Right lobe of liver (tissue), 4 donors: ENCODE results near the gene TMEM255B.

Experiments
- POLR2A ChIP-seq: fragments of 450-650 bp; IDR thresholded peaks from one replicate; pipeline ENCODE4 v1.6.1; 2017; ENCODE audit warnings: antibody characterized with exemption, mild to moderate bottlenecking
- TF ChIP-seq, protein P1 (sequence below), 4 donors: fragments of 200-600 bp in 3 of 4; fragments of 450-650 bp in 1 of 4; IDR thresholded peaks; one replicate each; pipeline versions ENCODE4 v1.5.1 to v1.8.0; 2016 to 2022; ENCODE audit warnings: antibody characterized with exemption in 4 of 4, mild to moderate bottlenecking in 2 of 4
- donor health status: DM: no; HTN: no; CAD: no.
- donor health status: DM: no; HTN: no; CAD: no.
- donor health status: DM: no; HTN: yes; CAD: no.

DNA sequence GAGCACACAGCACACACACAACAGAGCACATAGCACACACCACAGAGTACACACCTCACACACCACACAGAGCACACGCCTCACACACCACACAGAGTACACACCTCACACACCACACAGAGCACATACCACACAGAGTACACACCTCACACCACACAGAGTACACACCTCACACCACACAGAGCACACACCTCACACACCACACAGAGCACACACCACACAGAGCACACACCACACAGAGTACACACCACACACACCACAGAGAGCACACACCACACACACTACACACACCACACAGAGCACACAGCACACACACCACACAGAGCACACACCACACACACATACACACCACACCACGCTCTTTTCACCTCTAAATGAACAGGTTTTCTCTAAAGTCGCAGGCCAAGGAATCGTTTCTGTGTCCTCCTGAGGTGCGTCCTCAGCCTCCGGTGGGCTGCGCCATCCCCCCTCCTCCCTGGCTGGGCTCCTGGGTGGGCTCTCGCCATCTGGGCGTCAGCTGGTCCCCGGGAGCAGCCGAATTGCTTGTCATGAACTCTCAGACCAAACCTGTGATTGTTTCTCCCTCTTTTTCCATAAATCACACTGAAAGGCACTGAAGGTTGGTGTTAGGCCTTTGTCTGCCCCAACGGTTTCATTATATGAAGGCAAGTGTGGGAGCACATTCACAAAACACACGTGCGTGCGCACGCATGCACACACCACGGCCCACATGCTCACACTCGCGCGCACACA lies 37.4 kb downstream of the TMEM255B start:
- TF ChIP-seq POLR2A = no peak
- TF ChIP-seq, protein P1, sequence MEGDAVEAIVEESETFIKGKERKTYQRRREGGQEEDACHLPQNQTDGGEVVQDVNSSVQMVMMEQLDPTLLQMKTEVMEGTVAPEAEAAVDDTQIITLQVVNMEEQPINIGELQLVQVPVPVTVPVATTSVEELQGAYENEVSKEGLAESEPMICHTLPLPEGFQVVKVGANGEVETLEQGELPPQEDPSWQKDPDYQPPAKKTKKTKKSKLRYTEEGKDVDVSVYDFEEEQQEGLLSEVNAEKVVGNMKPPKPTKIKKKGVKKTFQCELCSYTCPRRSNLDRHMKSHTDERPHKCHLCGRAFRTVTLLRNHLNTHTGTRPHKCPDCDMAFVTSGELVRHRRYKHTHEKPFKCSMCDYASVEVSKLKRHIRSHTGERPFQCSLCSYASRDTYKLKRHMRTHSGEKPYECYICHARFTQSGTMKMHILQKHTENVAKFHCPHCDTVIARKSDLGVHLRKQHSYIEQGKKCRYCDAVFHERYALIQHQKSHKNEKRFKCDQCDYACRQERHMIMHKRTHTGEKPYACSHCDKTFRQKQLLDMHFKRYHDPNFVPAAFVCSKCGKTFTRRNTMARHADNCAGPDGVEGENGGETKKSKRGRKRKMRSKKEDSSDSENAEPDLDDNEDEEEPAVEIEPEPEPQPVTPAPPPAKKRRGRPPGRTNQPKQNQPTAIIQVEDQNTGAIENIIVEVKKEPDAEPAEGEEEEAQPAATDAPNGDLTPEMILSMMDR (IDR thresholded peaks at IDR 0.05) = no peak
